GM23338 (cell line): ENCODE data around the gene CLIP1. TPM values are rescaled to one million over a fixed set of nuclear protein-coding genes. Genes with fewer than 3 reads are reported as not detected.
"Not testable (repeated sequence)": the region's sequence is repeated elsewhere in the genome, so short reads cannot be mapped to it uniquely, and the experiment has no call there.

ENCODE experiments used
- ATAC-seq: fragments of 200-7000 bp; cut with Tn5 transposase; 3 replicates; pipeline ENCODE4 v1.9.1; 2020
- DNase-seq: peaks from one replicate; pipeline ENCODE4 v3.0.0-alpha.2; 2015; ENCODE audit warnings: low spot score
- H2AFZ ChIP-seq: fragments of 200-600 bp; sonication (generic); 2 replicates; pipeline ENCODE4 v1.8.0; 2016; ENCODE audit warnings: antibody characterized with exemption, mild to moderate bottlenecking, moderate library complexity
- H3F3A ChIP-seq: fragments of 200-600 bp; sonication (generic); replicated peaks from 2 replicates; pipeline ENCODE4 v1.8.0; 2017; ENCODE audit warnings: antibody characterized with exemption, mixed run types, low read depth
- H3K27ac ChIP-seq: fragments of 200-600 bp; sonication (generic); 2 replicates; pipeline ENCODE4 v1.6.1; 2016; ENCODE audit warnings: low read depth
- H3K27me3 ChIP-seq: fragments of 200-600 bp; sonication (generic); 2 replicates; pipeline ENCODE4 v1.8.0; 2016; ENCODE audit warnings: mild to moderate bottlenecking, mixed run types, moderate library complexity; ENCODE audit not compliant: insufficient read depth
- H3K36me3 ChIP-seq: fragments of 200-600 bp; sonication (generic); 2 replicates; pipeline ENCODE4 v1.8.0; 2016; ENCODE audit warnings: mild to moderate bottlenecking; ENCODE audit not compliant: insufficient read depth
- H3K4me1 ChIP-seq: fragments of 200-600 bp; sonication (generic); 2 replicates; pipeline ENCODE4 v1.8.0; 2016; ENCODE audit warnings: mild to moderate bottlenecking, moderate library complexity; ENCODE audit not compliant: insufficient read depth
- H3K4me2 ChIP-seq: fragments of 200-600 bp; sonication (generic); 2 replicates; pipeline ENCODE4 v1.7.1; 2017; ENCODE audit warnings: mixed run types
- H3K4me3 ChIP-seq: fragments of 200-600 bp; sonication (generic); 2 replicates; pipeline ENCODE4 v1.6.1; 2016; ENCODE audit warnings: mixed run types
- H3K79me2 ChIP-seq: fragments of 200-600 bp; sonication (generic); replicated peaks from 2 replicates; pipeline ENCODE4 v1.8.0; 2017; ENCODE audit warnings: mild to moderate bottlenecking; ENCODE audit not compliant: insufficient read depth
- H3K9me2 ChIP-seq: fragments of 200-600 bp; sonication (generic); 2 replicates; pipeline ENCODE4 v1.8.0; 2017; ENCODE audit not compliant: insufficient read depth
- H4K20me1 ChIP-seq: fragments of 200-600 bp; sonication (generic); replicated peaks from 2 replicates; pipeline ENCODE4 v1.8.0; 2017; ENCODE audit warnings: mild to moderate bottlenecking; ENCODE audit not compliant: insufficient read depth
- H3K27ac Mint-ChIP-seq: 2 replicates; pipeline ENCODE4 v1.8.0; 2020; ENCODE audit warnings: inconsistent platforms, mild to moderate bottlenecking, moderate library complexity, mixed read lengths
- H3K27me3 Mint-ChIP-seq: 3 replicates; pipeline ENCODE4 v1.8.0; 2022; ENCODE audit warnings: low read depth, mild to moderate bottlenecking, moderate library complexity, mixed read lengths, inconsistent platforms; ENCODE audit not compliant: insufficient read depth, poor library complexity
- H3K36me3 Mint-ChIP-seq: 3 replicates; pipeline ENCODE4 v1.8.0; 2021; ENCODE audit warnings: low read depth, mild to moderate bottlenecking, inconsistent platforms, moderate library complexity, mixed read lengths
- H3K4me1 Mint-ChIP-seq: 3 replicates; pipeline ENCODE4 v1.8.0; 2020; ENCODE audit warnings: mild to moderate bottlenecking, inconsistent platforms, mixed read lengths
- H3K4me3 Mint-ChIP-seq: 3 replicates; pipeline ENCODE4 v1.8.0; 2021; ENCODE audit warnings: moderate library complexity, mild to moderate bottlenecking, inconsistent platforms, mixed read lengths
- H3K9me3 Mint-ChIP-seq: 3 replicates; pipeline ENCODE4 v1.8.0; 2020; ENCODE audit warnings: moderate library complexity, mild to moderate bottlenecking, inconsistent platforms, mixed read lengths
- polyA plus RNA-seq: library from polyadenylated mRNA; unstranded; fragments of >200 nt; fragmentation: Nextera tagmentation; extraction: Ambion mirVana; gene quantifications from 2 replicates; pipeline ENCODE4 v1.2.1, GENCODE V29; 2016
- total RNA-seq: library from RNA; depleted of rRNA; stranded (reverse); fragments of >200 nt; shearing (Covaris generic); gene quantifications from 2 replicates; pipeline ENCODE4 v1.2.3, GENCODE V29; 2014
- TF ChIP-seq, protein P1 (sequence below), 2 experiments: fragments of 200-600 bp in 1 of 2; sonication (generic) in 1 of 2; conservative IDR thresholded peaks; 2 replicates each; pipeline versions ENCODE4 v1.5.1 to v1.6.1; 2016 to 2017; ENCODE audit warnings: antibody characterized with exemption in 2 of 2, low read depth in 2 of 2, mild to moderate bottlenecking in 2 of 2, moderate library complexity in 1 of 2
- TF ChIP-seq, protein P2 (sequence below): IDR thresholded peaks from one replicate; pipeline ENCODE4 v1.6.1; 2018; ENCODE audit warnings: antibody characterized with exemption; ENCODE audit not compliant: unreplicated experiment

Gene CLIP1
- total and polyA plus RNA-seq, 2 experiments from 2014 or later: 11.5 to 21.1 TPM

DNA sequence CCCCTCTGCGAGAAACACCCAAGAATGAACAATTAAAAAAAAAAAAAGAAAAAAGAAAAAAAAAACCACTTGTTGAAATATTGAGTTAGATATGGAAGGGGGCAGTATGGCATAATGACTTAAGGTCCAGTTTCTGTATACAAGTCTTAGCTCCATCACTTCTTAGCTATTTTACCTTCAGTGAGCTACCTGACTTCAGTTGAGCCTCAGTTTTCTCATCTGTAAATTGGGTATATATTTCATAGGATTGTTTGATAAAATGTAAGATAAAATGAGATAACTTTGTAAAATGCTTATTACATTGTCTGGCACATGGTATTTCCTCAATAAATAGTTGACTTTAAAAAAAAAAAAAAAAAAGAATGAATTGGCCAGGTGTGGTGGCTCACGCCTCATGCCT is 64.1 kb downstream of the CLIP1 start:
- not testable (repeated sequence) for H3K27ac Mint-ChIP-seq, ATAC-seq, H3K9me2 ChIP-seq, H3F3A ChIP-seq, H3K4me3 Mint-ChIP-seq, H4K20me1 ChIP-seq, H3K36me3 ChIP-seq, H2AFZ ChIP-seq, H3K4me1 ChIP-seq, H3K27me3 Mint-ChIP-seq, H3K4me3 ChIP-seq, H3K79me2 ChIP-seq, DNase-seq, H3K4me1 Mint-ChIP-seq, H3K27ac ChIP-seq, H3K27me3 ChIP-seq, H3K4me2 ChIP-seq
- Mint-ChIP-seq H3K9me3 (peaks cover 10% of the 10 kb centered on the region), H3K36me3 (peaks cover 40% of the 10 kb centered on the region)

DNA sequence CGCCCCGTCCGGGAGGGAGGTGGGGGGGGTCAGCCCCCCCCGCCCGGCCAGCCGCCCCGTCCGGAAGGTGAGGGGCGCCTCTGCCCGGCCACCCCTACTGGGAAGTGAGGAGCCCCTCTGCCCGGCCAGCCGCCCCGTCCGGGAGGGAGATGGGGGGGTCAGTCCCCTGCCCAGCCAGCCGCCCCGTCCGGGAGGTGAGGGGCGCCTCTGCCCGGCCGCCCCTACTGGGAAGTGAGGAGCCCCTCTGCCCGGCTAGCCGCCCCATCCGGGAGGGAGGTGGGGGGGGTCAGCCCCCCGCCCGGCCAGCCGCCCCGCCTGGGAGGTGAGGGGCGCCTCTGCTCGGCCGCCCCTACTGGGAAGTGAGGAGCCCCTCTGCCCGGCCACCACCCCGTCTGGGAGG is 64.9 kb downstream of the CLIP1 start:
- H3K4me1 ChIP-seq, H3K27ac ChIP-seq, H3K27ac Mint-ChIP-seq, H3K4me3 ChIP-seq, H3K36me3 ChIP-seq, H3K9me2 ChIP-seq, H3K79me2 ChIP-seq, H3F3A ChIP-seq, H3K4me1 Mint-ChIP-seq, H2AFZ ChIP-seq, DNase-seq, H3K27me3 Mint-ChIP-seq, ATAC-seq, H3K4me3 Mint-ChIP-seq, H4K20me1 ChIP-seq, H3K27me3 ChIP-seq, H3K4me2 ChIP-seq: not testable (repeated sequence)
- Mint-ChIP-seq H3K9me3 (peaks cover 10% of the 10 kb centered on the region), H3K36me3 (peaks cover 42% of the 10 kb centered on the region)

GRCh38 chr12:122356991-122357390 is 65.5 kb downstream of the CLIP1 start:
- DNase-seq, H3K4me3 Mint-ChIP-seq, H3F3A ChIP-seq, H2AFZ ChIP-seq, H3K4me3 ChIP-seq, H3K4me1 ChIP-seq, ATAC-seq, H3K9me2 ChIP-seq, H3K27me3 Mint-ChIP-seq, H3K36me3 ChIP-seq, H4K20me1 ChIP-seq, H3K27me3 ChIP-seq, H3K27ac Mint-ChIP-seq, H3K4me1 Mint-ChIP-seq, H3K79me2 ChIP-seq, H3K4me2 ChIP-seq, H3K27ac ChIP-seq: not testable (repeated sequence)
- H3K36me3 Mint-ChIP-seq: peaks cover 45% of the 10 kb centered on the region
- peaks cover 10% of the 10 kb centered on the region for H3K9me3 Mint-ChIP-seq

- no peaks in the 10 kb centered on the region for H3K4me1 ChIP-seq
- DNase-seq (peak; percentile 69), ATAC-seq (peak; percentile 93)
- Mint-ChIP-seq H3K4me1 (no peaks in the 10 kb centered on the region), H3K4me3 (no peak overlapping the region), H3K36me3 (peaks cover 43% of the 10 kb centered on the region), H3K27me3 (no peaks in the 10 kb centered on the region), H3K9me3 (peaks cover 10% of the 10 kb centered on the region), H3K27ac (no peak overlapping the region)
- no peaks in the 10 kb centered on the region for H3K27me3 ChIP-seq
- H3F3A ChIP-seq: no peaks in the 10 kb centered on the region
- no peak overlapping the region for H3K27ac ChIP-seq
- H3K79me2 ChIP-seq: no peaks in the 10 kb centered on the region
- H2AFZ ChIP-seq: no peak overlapping the region
- H3K36me3 ChIP-seq: no peaks in the 10 kb centered on the region
- no peaks in the 10 kb centered on the region for H4K20me1 ChIP-seq
- no peak overlapping the region for H3K4me2 ChIP-seq
- H3K4me3 ChIP-seq: no peak overlapping the region
- TF ChIP-seq, protein P1, sequence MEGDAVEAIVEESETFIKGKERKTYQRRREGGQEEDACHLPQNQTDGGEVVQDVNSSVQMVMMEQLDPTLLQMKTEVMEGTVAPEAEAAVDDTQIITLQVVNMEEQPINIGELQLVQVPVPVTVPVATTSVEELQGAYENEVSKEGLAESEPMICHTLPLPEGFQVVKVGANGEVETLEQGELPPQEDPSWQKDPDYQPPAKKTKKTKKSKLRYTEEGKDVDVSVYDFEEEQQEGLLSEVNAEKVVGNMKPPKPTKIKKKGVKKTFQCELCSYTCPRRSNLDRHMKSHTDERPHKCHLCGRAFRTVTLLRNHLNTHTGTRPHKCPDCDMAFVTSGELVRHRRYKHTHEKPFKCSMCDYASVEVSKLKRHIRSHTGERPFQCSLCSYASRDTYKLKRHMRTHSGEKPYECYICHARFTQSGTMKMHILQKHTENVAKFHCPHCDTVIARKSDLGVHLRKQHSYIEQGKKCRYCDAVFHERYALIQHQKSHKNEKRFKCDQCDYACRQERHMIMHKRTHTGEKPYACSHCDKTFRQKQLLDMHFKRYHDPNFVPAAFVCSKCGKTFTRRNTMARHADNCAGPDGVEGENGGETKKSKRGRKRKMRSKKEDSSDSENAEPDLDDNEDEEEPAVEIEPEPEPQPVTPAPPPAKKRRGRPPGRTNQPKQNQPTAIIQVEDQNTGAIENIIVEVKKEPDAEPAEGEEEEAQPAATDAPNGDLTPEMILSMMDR (conservative IDR thresholded peaks at IDR 0.05; ENCODE audit: low read depth in 2 of 2): peak; percentile 72 to 90
- TF ChIP-seq, protein P2, sequence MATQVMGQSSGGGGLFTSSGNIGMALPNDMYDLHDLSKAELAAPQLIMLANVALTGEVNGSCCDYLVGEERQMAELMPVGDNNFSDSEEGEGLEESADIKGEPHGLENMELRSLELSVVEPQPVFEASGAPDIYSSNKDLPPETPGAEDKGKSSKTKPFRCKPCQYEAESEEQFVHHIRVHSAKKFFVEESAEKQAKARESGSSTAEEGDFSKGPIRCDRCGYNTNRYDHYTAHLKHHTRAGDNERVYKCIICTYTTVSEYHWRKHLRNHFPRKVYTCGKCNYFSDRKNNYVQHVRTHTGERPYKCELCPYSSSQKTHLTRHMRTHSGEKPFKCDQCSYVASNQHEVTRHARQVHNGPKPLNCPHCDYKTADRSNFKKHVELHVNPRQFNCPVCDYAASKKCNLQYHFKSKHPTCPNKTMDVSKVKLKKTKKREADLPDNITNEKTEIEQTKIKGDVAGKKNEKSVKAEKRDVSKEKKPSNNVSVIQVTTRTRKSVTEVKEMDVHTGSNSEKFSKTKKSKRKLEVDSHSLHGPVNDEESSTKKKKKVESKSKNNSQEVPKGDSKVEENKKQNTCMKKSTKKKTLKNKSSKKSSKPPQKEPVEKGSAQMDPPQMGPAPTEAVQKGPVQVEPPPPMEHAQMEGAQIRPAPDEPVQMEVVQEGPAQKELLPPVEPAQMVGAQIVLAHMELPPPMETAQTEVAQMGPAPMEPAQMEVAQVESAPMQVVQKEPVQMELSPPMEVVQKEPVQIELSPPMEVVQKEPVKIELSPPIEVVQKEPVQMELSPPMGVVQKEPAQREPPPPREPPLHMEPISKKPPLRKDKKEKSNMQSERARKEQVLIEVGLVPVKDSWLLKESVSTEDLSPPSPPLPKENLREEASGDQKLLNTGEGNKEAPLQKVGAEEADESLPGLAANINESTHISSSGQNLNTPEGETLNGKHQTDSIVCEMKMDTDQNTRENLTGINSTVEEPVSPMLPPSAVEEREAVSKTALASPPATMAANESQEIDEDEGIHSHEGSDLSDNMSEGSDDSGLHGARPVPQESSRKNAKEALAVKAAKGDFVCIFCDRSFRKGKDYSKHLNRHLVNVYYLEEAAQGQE: no peak
- no peaks in the 10 kb centered on the region for H3K9me2 ChIP-seq
Observed at GRCh38 chr12:122356192-122356635, 66.3 kb downstream of the CLIP1 start.
